KBM-7 (cell line): ENCODE measurements around the gene SIRT5.

ENCODE experiments used
- DNase-seq: peaks from one replicate; pipeline ENCODE4 v3.0.0-alpha.2; 2015
- in situ Hi-C: fragments of 300-500 bp; cut with MboI; formaldehyde crosslinking; loops from 2 replicates; pipeline ENCODE4 v1.14.3; 2020; ENCODE audit warnings: low sequenced_read_pairs, low pct_unique_long_range_greater_than_20kb, mixed read lengths

The SIRT5 gene

DNA sequence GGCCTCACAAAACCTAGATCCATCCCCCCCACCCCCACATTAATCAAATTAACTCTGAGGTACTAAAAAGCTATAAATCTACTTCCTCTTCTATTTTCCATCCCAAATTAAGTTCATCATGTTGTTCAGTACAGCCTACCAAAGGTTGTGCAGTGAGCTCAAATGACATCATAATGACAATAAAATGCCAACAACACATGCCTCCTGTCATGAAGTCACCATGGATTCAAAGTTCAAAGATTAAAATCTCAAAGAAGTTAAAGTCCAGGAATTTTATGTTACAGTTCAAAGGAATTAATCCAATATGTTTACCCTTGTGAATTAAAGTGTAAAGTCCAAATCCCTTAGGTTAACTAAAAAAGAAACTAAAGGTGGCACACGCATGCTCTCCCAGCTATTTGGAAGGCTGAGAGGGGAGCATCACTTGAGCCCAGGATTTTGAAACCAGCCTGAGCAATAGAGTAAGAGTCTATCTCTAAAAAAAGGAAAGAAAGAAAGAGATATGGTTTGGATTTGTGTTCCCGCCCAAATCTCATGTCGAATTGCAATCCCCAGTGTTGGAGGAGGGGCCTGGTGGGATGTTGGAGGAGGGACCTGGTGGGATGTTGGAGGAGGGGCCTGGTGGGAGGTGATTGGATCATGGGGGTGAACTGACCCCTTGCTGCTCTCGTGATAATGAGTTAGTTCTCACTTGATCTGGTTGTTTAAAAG is 25.7 kb upstream of the SIRT5 start:
- DNase-seq = no peak
- in situ Hi-C loops = no loop called here

DNA sequence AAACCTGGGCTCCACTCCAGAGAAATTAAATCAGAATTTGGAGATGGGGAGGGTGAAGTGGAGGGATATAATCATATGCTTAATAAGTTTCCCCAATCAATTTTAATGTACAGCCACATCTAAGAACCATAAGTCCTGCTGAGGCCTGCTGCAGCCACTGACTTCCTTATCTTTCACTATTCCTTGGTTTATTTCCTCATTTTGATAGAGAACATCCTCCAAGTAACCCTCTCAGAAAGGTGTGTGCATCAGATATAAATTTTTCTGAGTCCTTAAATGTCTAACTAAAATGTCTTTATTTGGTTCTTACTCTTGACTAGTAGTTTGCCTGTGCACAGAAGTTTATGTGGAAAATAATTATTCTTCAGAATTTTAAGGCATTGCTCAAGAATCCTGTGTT is 23.7 kb upstream of the SIRT5 start:
- in situ Hi-C loops = no loop called here
- peak; percentile 61 for DNase-seq

DNA sequence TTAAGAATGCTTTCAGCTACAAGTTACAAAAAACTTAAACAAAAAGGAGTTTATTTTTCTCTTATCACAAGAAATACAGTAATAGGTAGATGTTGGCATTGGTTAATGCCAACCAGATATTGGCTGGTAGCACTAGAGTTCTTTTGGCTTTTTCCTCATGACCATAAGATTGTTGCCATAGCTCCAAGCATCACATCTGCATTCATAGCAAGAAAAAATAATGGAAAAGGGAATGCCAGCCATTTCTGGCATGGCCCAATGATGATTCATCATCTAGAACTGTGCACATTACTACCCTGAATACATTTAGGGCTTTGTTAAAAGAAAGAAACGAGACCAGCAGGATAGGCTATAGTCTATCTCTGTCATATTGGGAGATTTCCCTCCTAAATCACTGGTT is 20.8 kb upstream of the SIRT5 start:
- no peak for DNase-seq
- in situ Hi-C loops = no loop called here

DNA sequence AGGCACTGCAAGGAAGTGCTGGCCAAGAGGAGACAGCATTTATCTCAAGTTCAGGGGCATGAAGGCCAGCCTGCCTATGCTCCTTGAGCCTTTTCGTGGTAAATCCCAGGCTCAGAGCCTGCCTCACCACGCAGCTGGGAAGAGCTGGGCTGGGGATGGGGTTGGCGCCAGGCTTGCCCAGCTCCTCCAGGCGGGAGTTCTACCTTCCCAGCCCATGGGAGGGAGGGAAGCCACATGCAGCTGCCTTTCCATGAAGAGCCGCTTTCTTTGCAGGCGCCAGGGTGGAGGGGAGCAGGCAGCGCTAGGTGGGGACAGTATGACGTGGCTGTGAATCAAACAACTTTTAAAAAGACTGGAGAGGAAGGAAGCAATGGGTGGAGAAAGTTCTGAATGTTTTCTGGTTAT is 19.5 kb upstream of the SIRT5 start:
- no peak for DNase-seq
- in situ Hi-C loops = no loop called here

DNA sequence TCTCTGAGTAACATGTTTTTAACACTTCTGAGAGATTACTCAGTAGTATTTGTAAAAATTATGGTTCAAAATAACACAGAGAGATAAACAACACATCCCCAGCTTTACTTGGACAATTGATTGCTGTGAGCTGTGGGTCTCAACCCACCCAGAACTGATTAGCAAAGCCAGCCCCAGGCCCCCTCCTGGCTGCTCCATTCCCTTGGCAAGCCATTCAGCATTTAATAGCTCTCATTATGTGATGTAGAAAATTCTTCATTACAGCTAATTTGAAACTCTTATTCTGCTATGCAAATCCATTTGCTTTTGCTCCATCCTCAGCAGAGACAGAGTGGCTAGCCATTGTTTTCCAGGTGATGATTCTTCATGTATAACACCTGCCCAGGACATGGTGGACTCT is 16.6 kb upstream of the SIRT5 start:
- DNase-seq = no peak
- in situ Hi-C loops = no loop called here

DNA sequence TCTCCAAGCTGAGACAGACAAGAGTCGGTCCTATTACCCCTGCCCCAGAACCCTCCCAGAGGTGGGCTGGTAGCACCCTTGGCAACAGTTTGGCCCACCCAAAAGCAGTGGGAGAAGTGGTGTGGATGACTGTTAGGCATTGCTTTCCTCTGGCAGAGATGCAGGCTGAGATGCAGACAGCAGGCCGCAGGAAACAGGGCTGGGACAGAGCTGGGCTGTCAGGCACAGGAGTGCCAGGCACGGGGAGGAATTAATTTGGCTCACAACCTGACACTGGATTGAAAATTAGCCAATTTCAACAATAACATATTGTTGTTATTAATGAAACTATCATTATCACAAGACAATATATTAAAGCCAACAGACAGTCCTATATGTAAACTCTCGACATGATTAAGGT is 15.7 kb upstream of the SIRT5 start:
- in situ Hi-C loops = no loop called here
- DNase-seq = no peak

DNA sequence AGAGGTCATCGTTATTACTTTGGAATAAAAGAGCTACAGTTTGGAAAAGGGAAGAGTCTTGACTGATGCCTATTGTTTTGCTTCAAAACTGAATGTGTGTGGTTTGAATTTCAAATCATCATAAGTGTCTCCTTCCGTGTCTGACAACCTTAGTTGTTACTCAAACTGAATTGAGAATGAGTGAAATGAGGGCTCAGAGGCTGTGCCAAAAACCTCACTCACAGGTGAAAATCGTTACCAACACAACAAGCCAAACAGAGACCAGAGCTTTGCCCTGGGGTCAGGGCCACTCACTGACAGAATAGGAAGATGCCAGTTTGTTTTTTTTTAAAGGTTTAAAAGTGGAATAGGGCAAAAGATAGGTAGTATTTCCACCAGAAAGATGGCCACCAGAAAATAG is 15.2 kb upstream of the SIRT5 start:
- no peak for DNase-seq
- in situ Hi-C loops = no loop called here

DNA sequence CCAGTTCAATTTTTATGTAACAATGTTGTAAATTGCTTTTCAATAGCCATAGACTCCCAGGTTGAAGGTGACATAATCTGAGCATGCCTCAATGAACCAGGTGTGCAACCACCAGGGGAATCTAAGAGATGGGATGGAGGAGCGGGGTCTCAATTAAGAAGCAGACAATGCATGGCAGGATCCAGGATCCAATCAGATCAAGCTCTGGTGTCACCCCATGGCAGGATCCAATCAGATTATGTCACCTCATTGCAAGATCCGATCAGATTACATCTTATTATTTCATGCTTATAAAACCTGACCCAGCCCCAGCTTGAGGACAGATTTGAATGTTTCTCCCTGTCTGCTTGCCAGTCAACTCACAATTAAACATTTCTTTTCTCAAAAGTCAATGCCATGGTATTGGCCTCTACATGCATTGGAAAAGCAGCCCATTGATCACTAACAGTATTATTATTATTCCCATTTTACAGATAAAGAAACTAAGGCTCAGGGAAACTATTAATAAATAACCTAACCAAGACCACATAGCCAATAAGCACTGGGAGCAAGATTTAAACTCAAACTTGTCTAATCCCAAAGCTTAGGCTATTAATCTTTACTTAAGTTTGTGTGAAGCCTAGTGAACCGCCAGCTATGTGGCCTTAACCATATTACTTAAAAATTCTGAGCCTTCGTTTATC is 14.3 kb upstream of the SIRT5 start:
- in situ Hi-C loops = no loop called here

DNA sequence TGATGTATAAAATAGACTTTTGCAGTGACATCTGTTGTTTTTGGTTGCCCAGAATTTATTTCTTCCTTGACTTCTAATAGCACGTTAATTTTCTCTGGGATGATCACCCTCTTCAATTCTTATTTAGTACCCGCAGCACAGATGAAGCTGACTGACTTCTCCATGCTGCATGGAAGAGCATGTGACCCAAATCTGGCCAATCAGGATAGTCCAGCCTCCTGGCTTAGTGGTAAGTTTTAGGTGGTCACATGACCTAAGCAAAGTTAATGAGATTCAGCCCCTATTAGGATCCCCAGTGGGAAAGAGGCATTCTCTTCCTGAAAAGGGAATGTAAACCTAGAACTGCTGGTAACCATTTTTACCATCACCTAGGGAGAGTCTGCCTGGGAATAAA is 13.8 kb upstream of the SIRT5 start:
- no peak for DNase-seq
- in situ Hi-C loops = no loop called here

More for the DNA sequence above, 14.3 kb upstream of the SIRT5 start:
- no peak for DNase-seq

DNA sequence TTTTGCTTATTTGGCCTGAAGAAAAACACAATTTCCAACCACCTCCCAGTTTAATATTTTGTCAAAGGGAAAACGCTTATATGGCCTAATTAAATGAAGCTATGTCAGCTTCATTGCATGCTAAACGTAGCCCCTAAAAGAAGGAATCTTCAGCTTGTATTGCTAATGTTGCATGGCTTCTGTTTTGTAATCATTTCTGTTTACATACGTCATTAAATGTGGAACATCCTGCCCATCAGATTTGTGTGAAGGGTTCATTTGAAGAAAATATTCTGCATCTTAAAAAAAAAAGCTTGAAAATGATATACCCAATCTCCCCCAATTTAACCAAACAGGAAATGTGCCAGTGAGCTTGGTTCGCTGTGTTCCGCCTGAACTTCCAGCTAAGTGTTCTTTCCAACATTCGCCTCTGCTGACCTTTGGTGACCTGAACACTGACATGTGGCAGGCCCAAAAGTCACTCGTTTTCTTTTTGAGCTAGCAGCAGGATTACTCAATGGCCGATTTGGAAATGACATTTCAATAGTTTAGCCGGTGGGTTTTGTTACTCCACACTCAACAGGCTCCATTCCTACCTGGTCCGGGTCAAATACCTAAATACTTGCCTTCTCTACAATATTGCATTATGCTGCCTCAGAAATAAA is 12.7 kb upstream of the SIRT5 start:
- peak; percentile 60 for DNase-seq
- in situ Hi-C loops = no loop called here

DNA sequence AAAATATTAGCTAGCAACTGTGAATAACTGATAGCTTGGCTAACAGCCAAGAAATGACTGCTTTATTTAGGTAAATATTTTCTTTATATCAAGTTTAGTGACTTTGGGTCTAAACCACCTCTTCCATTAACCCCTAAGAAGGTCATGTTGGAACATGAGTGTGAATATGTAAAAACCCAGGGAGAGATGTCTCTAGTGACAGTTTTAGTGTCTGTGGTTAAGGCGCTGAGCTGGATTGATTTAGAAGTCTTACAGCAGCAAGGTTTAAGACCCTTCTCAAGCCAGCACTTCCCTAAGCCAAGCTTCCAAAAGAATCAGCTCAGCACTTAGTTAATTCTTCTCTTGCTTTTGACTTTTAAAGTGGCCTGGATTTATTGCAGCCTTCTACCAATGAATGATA is 11.4 kb upstream of the SIRT5 start:
- in situ Hi-C loops = no loop called here
- peak; percentile 69 for DNase-seq

DNA sequence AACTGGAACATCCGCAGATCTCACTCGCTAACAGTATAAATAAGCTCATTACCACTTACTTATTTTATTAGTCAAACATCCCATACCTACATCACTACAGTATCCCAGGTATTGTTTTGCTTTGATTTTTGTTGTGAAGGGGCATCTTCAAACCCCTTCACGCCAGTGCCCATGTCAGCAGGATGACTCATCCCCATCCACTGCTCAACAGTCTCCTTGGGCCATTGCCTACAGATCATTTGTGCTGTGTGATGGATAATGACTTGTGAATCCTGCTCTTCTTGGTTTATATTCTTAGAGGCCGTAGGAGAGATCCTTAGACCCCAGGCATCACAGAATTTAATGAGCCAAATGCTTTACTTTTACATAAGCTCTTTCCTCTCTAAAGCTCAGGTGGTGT is 8.5 kb upstream of the SIRT5 start:
- DNase-seq = no peak
- in situ Hi-C loops = no loop called here

DNA sequence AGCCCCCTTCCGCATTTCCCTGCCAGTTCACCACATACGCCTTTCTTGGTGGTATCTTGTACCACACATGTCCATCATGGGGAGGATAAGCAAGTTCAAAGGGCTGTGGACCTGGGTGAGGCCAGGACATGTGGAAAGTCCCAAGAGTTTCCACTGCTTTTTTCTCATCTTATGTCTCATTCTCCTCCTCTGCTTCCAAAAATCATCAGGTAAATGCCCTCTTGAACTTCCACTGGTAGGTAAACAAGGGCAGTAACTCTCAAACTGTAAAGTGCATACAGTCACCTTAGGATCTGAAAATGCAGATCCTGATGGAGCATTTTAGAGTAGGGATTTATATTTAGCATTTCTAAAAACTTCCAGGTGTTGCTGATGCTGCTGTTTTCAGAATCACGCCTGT is 7.9 kb upstream of the SIRT5 start:
- no peak for DNase-seq
- in situ Hi-C loops = no loop called here

DNA sequence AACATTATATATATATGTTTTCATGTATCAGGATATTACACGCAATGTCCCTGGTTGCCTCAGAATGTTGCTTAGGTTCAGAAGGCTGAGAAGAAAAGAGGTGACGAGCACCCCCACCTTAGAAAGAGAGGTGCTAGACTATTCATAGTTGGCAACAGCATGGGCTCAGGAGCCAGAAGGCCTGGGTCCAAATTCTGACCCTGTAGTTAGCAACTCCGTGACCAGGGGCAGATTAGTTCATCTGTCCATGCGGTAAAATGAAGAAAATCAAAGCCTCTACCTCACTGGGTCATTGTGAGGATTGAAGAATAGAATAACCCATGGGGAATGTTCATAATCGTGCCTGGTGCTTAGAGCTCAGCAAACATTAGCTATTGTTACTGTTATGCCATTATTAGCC is 5.4 kb upstream of the SIRT5 start:
- DNase-seq = no peak
- in situ Hi-C loops = no loop called here

DNA sequence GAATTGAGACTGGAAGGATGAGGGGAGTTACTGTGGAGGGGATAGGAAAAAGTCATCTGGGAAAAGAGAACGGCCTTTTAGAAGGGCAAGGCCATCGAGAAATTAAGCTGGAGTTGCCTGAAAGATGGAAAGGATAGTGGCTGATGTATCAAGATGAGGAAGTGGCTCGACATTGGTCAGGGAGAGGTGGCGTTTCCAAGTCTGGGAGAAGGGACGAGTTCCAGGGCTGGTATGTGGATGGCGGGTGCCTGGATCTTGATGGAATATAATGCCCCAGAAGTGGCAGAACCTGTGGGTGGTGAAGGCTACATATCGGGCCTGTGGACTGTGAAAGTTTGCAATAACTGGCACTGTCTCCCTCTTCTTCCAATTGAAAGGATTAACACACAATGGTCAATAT is 2.2 kb upstream of the SIRT5 start:
- in situ Hi-C loops = no loop called here
- DNase-seq = no peak

DNA sequence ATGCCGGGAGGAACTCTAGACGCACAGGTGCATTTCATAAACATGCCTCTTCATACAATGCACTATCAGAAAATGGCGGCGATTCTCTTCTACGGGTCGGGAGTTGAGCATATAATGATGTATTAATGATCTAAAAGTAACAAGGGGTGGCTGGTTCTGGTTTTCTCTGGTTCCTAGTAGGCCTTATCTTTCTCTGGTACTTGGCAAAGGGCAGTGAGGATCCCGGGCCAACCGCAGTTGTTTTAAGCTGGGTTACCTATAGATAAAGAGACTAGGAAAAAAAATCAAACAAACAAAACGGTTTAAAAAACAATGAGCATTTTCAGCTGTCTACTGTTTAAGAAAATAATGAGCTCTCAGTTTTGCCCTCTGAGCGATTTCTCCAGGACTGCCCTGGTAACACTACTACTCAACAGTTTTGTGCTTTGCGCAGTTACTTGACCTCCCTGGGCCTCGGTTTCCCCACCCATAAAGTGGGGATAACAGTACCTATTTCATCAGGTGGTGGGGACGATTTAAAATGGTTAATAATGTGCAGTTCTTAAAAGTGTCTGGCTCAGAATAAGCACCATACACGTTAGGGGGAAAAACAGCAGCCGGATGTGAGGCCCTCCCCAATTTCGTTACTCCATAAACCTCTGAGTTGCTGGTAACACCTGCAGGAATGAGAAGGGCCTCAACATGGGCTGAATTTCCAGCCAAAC is 1.3 kb upstream of the SIRT5 start:
- no peak for DNase-seq
- in situ Hi-C loops = no loop called here

DNA sequence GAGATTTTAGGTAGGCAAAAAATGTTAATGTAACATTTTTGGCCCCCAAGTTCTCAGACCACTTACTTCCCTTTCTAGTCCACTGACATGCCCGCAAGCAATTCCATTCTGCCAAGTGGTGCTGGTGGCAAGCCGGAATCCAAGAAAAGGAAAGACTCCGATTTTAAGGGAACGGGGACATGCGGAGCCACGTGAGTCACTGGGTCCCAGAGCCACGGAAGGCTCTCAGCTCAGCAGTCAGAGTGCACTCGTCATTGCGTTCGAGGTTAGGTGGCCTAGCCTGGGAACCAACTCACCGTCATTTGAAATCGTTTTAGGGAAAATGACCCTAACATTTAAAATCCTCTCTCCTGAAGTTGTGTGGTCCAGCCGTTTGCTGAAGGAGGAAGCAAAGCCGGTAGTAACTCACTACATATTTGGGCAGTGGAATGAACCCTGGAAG is 711 bp upstream of the SIRT5 start:
- peak; percentile 49 for DNase-seq
- in situ Hi-C loops = no loop called here

DNA sequence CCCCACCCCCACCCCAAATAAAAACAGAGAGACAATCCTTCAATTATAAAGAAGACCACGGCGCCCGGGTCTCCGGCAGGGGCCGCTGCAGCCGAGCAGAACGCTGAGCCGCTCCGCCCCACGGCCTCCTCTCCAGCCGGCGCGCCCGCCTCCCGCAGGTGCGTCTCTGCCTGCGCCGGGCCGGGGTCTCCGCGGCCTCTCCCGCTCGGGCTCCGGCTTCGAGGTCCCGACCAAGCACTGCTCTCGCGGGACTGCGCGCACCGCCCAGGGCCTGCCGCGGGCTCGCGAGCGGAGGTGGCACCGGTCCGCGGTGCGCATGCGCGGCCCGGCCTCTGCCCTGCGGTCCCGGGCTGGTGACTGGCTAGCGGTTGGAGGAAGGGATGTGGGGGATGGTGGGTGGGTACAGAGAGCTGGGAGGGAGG is 241 bp upstream of the SIRT5 start:
- in situ Hi-C loops = no loop called here

DNA sequence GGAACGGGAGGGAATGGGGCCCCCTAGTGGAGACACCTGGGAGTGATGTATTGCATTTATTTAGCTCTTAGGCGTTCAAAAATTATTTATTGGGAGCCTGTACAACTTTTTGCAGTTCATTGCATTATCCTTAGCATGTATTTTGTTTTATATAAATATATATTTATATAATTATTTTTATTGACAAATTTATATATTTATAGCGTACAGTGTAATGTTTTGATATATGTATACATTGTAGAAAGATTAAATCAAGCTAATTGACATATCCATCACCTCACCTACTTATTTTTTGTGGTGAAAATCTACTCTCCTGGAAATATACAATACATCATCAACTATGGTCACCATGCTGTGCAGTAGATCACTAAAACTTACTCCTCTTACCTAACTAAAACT is 975 bp downstream of the SIRT5 start:
- in situ Hi-C loops = no loop called here
- no peak for DNase-seq

More for the DNA sequence above, 241 bp upstream of the SIRT5 start:
- DNase-seq = peak; percentile 93

DNA sequence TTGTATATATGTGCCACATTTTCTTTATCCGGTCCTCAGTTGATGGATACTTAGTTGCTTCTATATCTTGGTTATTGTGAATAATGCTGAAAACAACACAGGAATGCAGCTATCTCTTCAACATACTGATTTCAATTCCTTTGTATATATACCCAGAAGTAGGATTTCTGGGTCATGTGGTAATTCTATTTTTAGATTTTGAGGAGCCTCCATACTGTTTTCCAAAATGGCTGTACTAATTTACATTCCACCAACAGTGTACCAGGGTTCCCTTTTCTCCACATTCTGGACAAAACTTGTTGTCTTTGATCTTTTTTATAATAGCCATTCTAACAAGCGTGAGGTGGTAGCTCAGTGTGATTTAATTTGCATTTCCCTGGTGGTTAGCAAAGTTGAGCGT is 1.6 kb downstream of the SIRT5 start:
- in situ Hi-C loops = no loop called here
- no peak for DNase-seq
